K562 (cell line): ENCODE data around the gene TMSB10. TPM values are rescaled to one million over a fixed set of nuclear protein-coding genes. Genes with fewer than 3 reads are reported as not detected.

Experiments
- BHLHE40 ChIP-seq: IDR thresholded peaks from 2 replicates; pipeline ENCODE4 v1.6.1; 2011; ENCODE audit warnings: low read length, improper control_type of control experiment
- FOSL1 ChIP-seq: fragments of 200-800 bp; sonication (Bioruptor generic); conservative IDR thresholded peaks from 2 replicates; pipeline ENCODE4 v1.6.1; 2016; ENCODE audit warnings: missing genetic modification characterization, missing compliant biosample characterization
- FOXJ3 ChIP-seq: sonication (generic); formaldehyde crosslinking; IDR thresholded peaks from 2 replicates; pipeline ENCODE4 v1.4.0; 2020; ENCODE audit warnings: mild to moderate bottlenecking, missing genetic modification reagents
- HDAC1 ChIP-seq, 2 experiments: fragments of 450-650 bp; IDR thresholded peaks; 2 replicates each; pipeline ENCODE4 v1.6.1; 2016 to 2017; ENCODE audit warnings: inconsistent platforms in 1 of 2, mild to moderate bottlenecking in 1 of 2, moderate library complexity in 1 of 2
- HMBOX1 ChIP-seq: sonication (generic); IDR thresholded peaks from 2 replicates; pipeline ENCODE4 v1.6.1; 2016
- KLF16 ChIP-seq: IDR thresholded peaks from 2 replicates; pipeline ENCODE4 v1.6.1; 2016; ENCODE audit warnings: antibody characterized with exemption
- L3MBTL2 ChIP-seq: fragments of 450-650 bp; IDR thresholded peaks from 2 replicates; pipeline ENCODE4 v1.6.1; 2016; ENCODE audit warnings: mild to moderate bottlenecking, moderate library complexity
- MTA3 ChIP-seq: fragments of 450-650 bp; formaldehyde crosslinking; IDR thresholded peaks from 2 replicates; pipeline ENCODE4 v1.6.1; 2017; ENCODE audit warnings: mild to moderate bottlenecking, borderline replicate concordance
- PHF20 ChIP-seq: fragments of 450-650 bp; IDR thresholded peaks from 2 replicates; pipeline ENCODE4 v1.6.1; 2018; ENCODE audit not compliant: partially characterized antibody
- PHF21A ChIP-seq: fragments of 450-650 bp; IDR thresholded peaks from 2 replicates; pipeline ENCODE4 v1.6.1; 2017; ENCODE audit warnings: low read depth, borderline replicate concordance
- PKNOX1 ChIP-seq: fragments of 450-650 bp; IDR thresholded peaks from 2 replicates; pipeline ENCODE4 v1.6.1; 2016
- PML ChIP-seq: IDR thresholded peaks from 2 replicates; pipeline ENCODE4 v1.6.1; 2012; ENCODE audit warnings: low read length, inconsistent platforms
- POLR2G ChIP-seq: fragments of 200-400 bp; formaldehyde crosslinking; IDR thresholded peaks from 2 replicates; pipeline ENCODE4 v1.6.1; 2017; ENCODE audit warnings: low read depth, mild to moderate bottlenecking, antibody characterized with exemption, low read length, moderate library complexity
- SNIP1 ChIP-seq: fragments of 450-650 bp; IDR thresholded peaks from 2 replicates; pipeline ENCODE4 v1.7.1; 2017; ENCODE audit warnings: low read depth, mild to moderate bottlenecking
- SRF ChIP-seq, 2 experiments: fragments of 250-450, 450-650 bp in 1 of 2; sonication (Bioruptor Pico) in 1 of 2; sonication (generic) in 1 of 2; formaldehyde crosslinking; IDR thresholded peaks; 2 replicates each; pipeline versions ENCODE4 v1.5.0 to v1.5.1; 2020 to 2022; ENCODE audit warnings: mild to moderate bottlenecking in 1 of 2, missing genetic modification reagents in 1 of 2
- TEAD4 ChIP-seq, 2 experiments: sonication (generic) in 1 of 2; formaldehyde crosslinking in 1 of 2; IDR thresholded peaks; 2 replicates each; pipeline versions ENCODE4 v1.6.1 to v1.8.0; 2012 to 2022; ENCODE audit warnings: borderline replicate concordance in 1 of 2, inconsistent platforms in 1 of 2, low read length in 1 of 2, mild to moderate bottlenecking in 1 of 2, missing genetic modification reagents in 1 of 2
- USF2 ChIP-seq: sonication (generic); formaldehyde crosslinking; IDR thresholded peaks from 2 replicates; pipeline ENCODE4 v1.5.0; 2020; ENCODE audit warnings: missing genetic modification reagents
- ZHX1 ChIP-seq: fragments of 150-350 bp; conservative IDR thresholded peaks from 2 replicates; pipeline ENCODE4 v1.6.1; 2014; ENCODE audit warnings: low read length
- ZNF263 ChIP-seq: sonication (generic); formaldehyde crosslinking; IDR thresholded peaks from 2 replicates; pipeline ENCODE4 v1.8.0; 2022; ENCODE audit warnings: mild to moderate bottlenecking, missing genetic modification reagents, borderline replicate concordance
- ZNF277 ChIP-seq: fragments of 250-450 bp; sonication (Bioruptor Pico); IDR thresholded peaks from 2 replicates; pipeline ENCODE4 v1.8.0; 2022; ENCODE audit warnings: inconsistent platforms, mild to moderate bottlenecking, moderate library complexity, borderline replicate concordance
- ZNF551 ChIP-seq: fragments of 250-450 bp; sonication (Bioruptor Pico); IDR thresholded peaks from 2 replicates; pipeline ENCODE4 v1.5.0; 2021; ENCODE audit warnings: mild to moderate bottlenecking, moderate library complexity
- polyA plus RNA-seq, 8 experiments: library from polyadenylated mRNA; depleted of rRNA in 4 of 8; stranded (reverse) in 5 of 8; unstranded in 3 of 8; fragments of >200 nt; fragmentation: Nextera tagmentation in 2 of 8; fragmentation: Illumina TruSeq in 1 of 8; extraction: Ambion mirVana in 2 of 8; extraction: Trizol in 1 of 8; gene quantifications; 2 replicates each; pipeline versions ENCODE4 v1.2.1 to v1.2.3, GENCODE V29; 2011 to 2014; ENCODE audit warnings: inconsistent platforms in 1 of 8, missing spikeins in 1 of 8
- total RNA-seq, 7 experiments: library from RNA; depleted of rRNA in 6 of 7; stranded (reverse); fragments of >200 nt in 6 of 7; fragmentation: Illumina TruSeq in 2 of 7; extraction: Trizol in 2 of 7; gene quantifications; 2 replicates each; pipeline versions ENCODE4 v1.2.1 to v1.2.3, GENCODE V29; 2011 to 2021; ENCODE audit warnings: low replicate concordance in 1 of 7

Gene TMSB10
- total and polyA plus RNA-seq, 9 of the 15 experiments (the other 6 are each of a cell fraction or from before 2014, with no cell fraction given) = 382 to 2,226 (median 959) TPM

- TF ChIP-seq BHLHE40 (peak; percentile 44; the same call in 1 of the 2 replicates), USF2 (no peak), L3MBTL2 (peak; percentile 97), PML (no peak), TEAD4 (IDR thresholded peaks at IDR 0.05; ENCODE audit: low read length) (peak; percentile 89), TEAD4 (CRISPR knock-in tag; IDR thresholded peaks at IDR 0.05; ENCODE audit: borderline replicate concordance) (peak; percentile 67; the same call in 1 of the 2 replicates), KLF16 (peak; percentile 84), PKNOX1 (peak; percentile 79), PHF21A (peak; percentile 79; the same call in 1 of the 2 replicates), PHF20 (no peak), HMBOX1 (peak; percentile 77; the same call in 1 of the 2 replicates), SNIP1 (no peak), ZNF263 (peak; percentile 93), HDAC1 (IDR thresholded peaks at IDR 0.05) (peak in 1 of 2 experiments; percentile 62; a peak in 2 of 4 replicates), POLR2G (peak; percentile 31; the same call in 1 of the 2 replicates), FOXJ3 (CRISPR knock-in tag) (no peak), ZHX1 (0 out of 2 replicates have a peak, but pooled peaks have one; percentile 20), ZNF277 (CRISPR knock-in tag) (no peak), SRF (CRISPR knock-in tag; IDR thresholded peaks at IDR 0.05) (peak in 1 of 2 experiments; percentile 53; a peak in 1 of 4 replicates), MTA3 (peak; percentile 76; the same call in 1 of the 2 replicates), ZNF551 (CRISPR knock-in tag) (no peak), FOSL1 (peak; percentile 65; the same call in 1 of the 2 replicates)
Measured at GRCh38 chr2:84925724-84926376, 20.4 kb downstream of the TMSB10 start (continued).
